Loucy (cell line): ENCODE results near the gene DACT2.

Experiments used
- H2AFZ ChIP-seq: fragments of 200-600 bp; sonication (generic); 2 replicates; pipeline ENCODE4 v1.6.0; 2016; ENCODE audit warnings: antibody characterized with exemption, mild to moderate bottlenecking, low read length, moderate library complexity
- H3F3A ChIP-seq: fragments of 200-600 bp; 2 replicates; pipeline ENCODE4 v1.6.0; 2016; ENCODE audit warnings: antibody characterized with exemption, low read depth, mild to moderate bottlenecking
- H3K27me3 ChIP-seq: fragments of 200-600 bp; sonication (generic); 2 replicates; pipeline ENCODE4 v1.6.1; 2014; ENCODE audit warnings: low read length, mild to moderate bottlenecking; ENCODE audit not compliant: insufficient read depth, poor library complexity, severe bottlenecking
- H3K36me3 ChIP-seq: fragments of 200-600 bp; sonication (generic); 2 replicates; pipeline ENCODE4 v1.6.1; 2016; ENCODE audit warnings: low read length; ENCODE audit not compliant: insufficient read depth
- H3K4me1 ChIP-seq: fragments of 200-600 bp; sonication (generic); 2 replicates; pipeline ENCODE4 v1.5.1; 2014; ENCODE audit warnings: low read length, mild to moderate bottlenecking; ENCODE audit not compliant: insufficient read depth, poor library complexity, severe bottlenecking
- H3K4me2 ChIP-seq: fragments of 200-600 bp; sonication (generic); 2 replicates; pipeline ENCODE4 v1.6.0; 2014; ENCODE audit warnings: antibody characterized with exemption, low read length, low read depth, mild to moderate bottlenecking; ENCODE audit not compliant: poor library complexity, severe bottlenecking
- H3K4me3 ChIP-seq: fragments of 200-600 bp; sonication (generic); 2 replicates; pipeline ENCODE4 v1.5.1; 2014; ENCODE audit warnings: low read length, mild to moderate bottlenecking, mixed read lengths; ENCODE audit not compliant: poor library complexity, severe bottlenecking
- H3K79me2 ChIP-seq: fragments of 200-600 bp; sonication (generic); 2 replicates; pipeline ENCODE4 v1.6.1; 2014; ENCODE audit warnings: low read length; ENCODE audit not compliant: insufficient read depth
- H3K9ac ChIP-seq: fragments of 200-600 bp; sonication (generic); 2 replicates; pipeline ENCODE4 v1.6.0; 2014; ENCODE audit warnings: mild to moderate bottlenecking, low read depth, low read length, moderate library complexity; ENCODE audit not compliant: poor library complexity, severe bottlenecking
- H3K9me2 ChIP-seq: fragments of 200-600 bp; sonication (generic); replicated peaks from 2 replicates; pipeline ENCODE4 v1.6.1; 2016; ENCODE audit warnings: low read depth, low read length, mixed read lengths
- H3K9me3 ChIP-seq: fragments of 200-600 bp; sonication (generic); 2 replicates; pipeline ENCODE4 v1.6.1; 2014; ENCODE audit warnings: mild to moderate bottlenecking, antibody characterized with exemption, low read length, low read depth; ENCODE audit not compliant: insufficient read depth
- H4K20me1 ChIP-seq: fragments of 200-600 bp; sonication (generic); 2 replicates; pipeline ENCODE4 v1.6.0; 2014; ENCODE audit warnings: antibody characterized with exemption, low read length, mild to moderate bottlenecking; ENCODE audit not compliant: insufficient read depth, poor library complexity, severe bottlenecking
- EZH2phosphoT487 ChIP-seq: fragments of 200-600 bp; IDR thresholded peaks from 2 replicates; pipeline ENCODE4 v1.6.1; 2018; ENCODE audit warnings: antibody characterized with exemption, mild to moderate bottlenecking, moderate library complexity, borderline replicate concordance
- TF ChIP-seq, protein P1 (sequence below): fragments of 200-600 bp; sonication (generic); conservative IDR thresholded peaks from 2 replicates; pipeline ENCODE4 v1.5.1; 2014; ENCODE audit warnings: mild to moderate bottlenecking, antibody characterized with exemption, low read length

Gene DACT2

DNA sequence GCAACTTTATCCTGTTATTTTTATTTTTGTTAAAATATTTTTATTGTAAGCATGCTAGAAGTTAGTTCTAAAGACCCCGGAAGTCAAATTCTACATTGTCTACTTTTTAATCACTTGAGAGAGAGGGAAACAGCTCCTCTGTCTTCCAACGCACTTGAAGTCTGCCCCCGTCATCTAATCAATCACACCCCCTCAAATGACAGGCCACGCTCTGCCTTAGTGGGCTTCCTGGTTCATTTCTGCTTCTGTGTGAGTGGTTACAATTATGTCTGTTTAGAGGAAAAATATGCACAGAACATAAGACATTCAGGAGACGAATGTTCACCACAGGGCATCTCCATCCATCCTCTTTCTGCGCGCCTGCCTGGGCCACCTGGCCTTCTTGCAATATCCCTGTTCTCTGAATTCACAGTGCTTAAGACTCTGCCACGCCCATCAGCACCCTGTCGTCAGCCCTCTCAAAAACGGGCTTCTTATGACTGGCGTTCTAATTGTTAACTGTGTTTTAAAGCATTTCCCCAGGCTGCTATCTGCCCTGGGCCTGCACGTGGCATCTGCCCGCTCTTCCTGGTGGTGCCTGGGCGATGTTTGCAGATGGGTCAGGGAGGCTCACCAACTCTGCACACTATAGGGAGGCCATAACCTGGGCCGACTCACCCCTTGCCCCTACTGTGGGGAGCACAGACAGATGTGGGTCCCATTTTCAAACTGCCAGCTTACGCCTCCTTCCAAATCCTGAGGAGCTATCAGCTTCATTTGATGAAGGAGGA, 15.4 kb downstream of the DACT2 start:
- H3K27me3 ChIP-seq, result no peaks in the 10 kb centered on the region
- H3K9me3 ChIP-seq, result peaks cover 13% of the 10 kb centered on the region; the same call in 1 of the 2 replicates
- H3K4me1 ChIP-seq, result no peaks in the 10 kb centered on the region
- TF ChIP-seq, protein P1, sequence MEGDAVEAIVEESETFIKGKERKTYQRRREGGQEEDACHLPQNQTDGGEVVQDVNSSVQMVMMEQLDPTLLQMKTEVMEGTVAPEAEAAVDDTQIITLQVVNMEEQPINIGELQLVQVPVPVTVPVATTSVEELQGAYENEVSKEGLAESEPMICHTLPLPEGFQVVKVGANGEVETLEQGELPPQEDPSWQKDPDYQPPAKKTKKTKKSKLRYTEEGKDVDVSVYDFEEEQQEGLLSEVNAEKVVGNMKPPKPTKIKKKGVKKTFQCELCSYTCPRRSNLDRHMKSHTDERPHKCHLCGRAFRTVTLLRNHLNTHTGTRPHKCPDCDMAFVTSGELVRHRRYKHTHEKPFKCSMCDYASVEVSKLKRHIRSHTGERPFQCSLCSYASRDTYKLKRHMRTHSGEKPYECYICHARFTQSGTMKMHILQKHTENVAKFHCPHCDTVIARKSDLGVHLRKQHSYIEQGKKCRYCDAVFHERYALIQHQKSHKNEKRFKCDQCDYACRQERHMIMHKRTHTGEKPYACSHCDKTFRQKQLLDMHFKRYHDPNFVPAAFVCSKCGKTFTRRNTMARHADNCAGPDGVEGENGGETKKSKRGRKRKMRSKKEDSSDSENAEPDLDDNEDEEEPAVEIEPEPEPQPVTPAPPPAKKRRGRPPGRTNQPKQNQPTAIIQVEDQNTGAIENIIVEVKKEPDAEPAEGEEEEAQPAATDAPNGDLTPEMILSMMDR, result no peak
- no peak for TF ChIP-seq EZH2phosphoT487
- no peak overlapping the region for H3K9ac ChIP-seq
- H3F3A ChIP-seq, result no peaks in the 10 kb centered on the region
- no peak overlapping the region for H3K4me2 ChIP-seq
- no peaks in the 10 kb centered on the region for H3K9me2 ChIP-seq
- no peaks in the 10 kb centered on the region for H3K36me3 ChIP-seq
- no peak overlapping the region for H3K4me3 ChIP-seq
- H2AFZ ChIP-seq, result no peak overlapping the region
- no peaks in the 10 kb centered on the region for H3K79me2 ChIP-seq
- no peaks in the 10 kb centered on the region for H4K20me1 ChIP-seq

DNA sequence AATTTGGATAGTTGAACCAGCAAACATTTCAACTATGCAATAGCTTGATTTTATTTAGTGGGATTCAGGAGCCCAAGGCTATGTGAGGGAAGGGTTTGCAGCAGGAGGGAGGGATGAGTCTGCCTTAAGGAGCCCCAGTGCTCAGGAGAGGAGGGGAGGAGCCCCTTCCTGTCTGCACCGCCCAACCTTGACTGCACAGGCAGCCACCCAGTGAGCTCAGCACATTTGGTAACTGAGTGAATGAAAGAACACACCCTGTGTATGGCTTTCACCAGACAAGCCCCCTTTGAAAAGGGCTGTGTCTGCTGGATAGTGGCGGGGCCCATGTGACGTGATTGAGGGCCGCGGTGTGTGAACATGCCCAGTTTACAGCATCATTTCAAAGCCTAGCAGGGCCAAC, 17.0 kb downstream of the DACT2 start:
- no peak for TF ChIP-seq EZH2phosphoT487
- TF ChIP-seq, protein P1, result no peak
- Histone ChIP-seq H3K9me3 (peaks cover 8% of the 10 kb centered on the region; the same call in 1 of the 2 replicates), H4K20me1 (no peaks in the 10 kb centered on the region), H3K79me2 (no peaks in the 10 kb centered on the region), H3K9ac (no peak overlapping the region), H3F3A (no peaks in the 10 kb centered on the region), H3K4me2 (no peak overlapping the region), H3K9me2 (no peaks in the 10 kb centered on the region), H3K4me3 (no peak overlapping the region), H3K36me3 (no peaks in the 10 kb centered on the region), H3K27me3 (no peaks in the 10 kb centered on the region), H3K4me1 (no peaks in the 10 kb centered on the region), H2AFZ (no peak overlapping the region)

DNA sequence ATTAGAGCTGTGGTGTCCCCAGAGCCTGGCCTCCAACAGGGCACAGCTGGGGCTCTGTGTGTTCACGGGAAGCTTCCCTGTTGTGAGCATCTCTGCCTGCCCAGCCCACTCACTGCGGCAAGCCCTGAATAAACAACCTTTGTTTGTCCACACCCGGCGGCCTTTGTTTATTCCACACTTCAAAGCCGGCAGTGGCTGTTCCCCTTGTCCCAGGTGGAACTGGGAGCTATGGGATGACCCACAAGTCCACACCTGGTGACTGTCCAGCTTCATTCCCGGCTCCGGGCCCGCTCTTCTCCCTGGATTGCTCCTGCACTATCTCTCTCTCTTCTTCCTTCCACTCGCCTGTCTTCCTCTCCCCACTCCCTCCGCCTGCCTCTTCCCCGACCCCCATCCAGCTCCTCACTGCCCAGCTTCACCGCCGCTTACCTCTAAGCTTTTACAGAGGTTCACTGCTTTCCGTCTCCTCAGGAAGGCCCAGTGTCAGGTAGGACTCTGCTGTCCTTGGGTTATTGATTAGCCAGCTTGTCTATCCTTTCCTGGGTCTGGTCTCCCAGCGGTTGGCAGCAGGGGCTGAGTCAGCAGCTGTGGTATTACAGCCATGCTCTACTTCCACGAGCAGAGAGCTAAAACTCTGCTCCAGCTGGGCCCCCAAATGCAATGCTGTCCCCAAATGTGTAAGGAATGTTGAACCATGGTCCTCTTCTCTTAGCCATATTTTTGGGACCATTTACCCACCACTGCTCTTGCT, 17.8 kb downstream of the DACT2 start:
- no peaks in the 10 kb centered on the region for H4K20me1 ChIP-seq
- H3K9me3 ChIP-seq, result peaks cover 8% of the 10 kb centered on the region; the same call in 1 of the 2 replicates
- no peaks in the 10 kb centered on the region for H3K27me3 ChIP-seq
- no peak overlapping the region for H3K9ac ChIP-seq
- no peak overlapping the region for H2AFZ ChIP-seq
- no peaks in the 10 kb centered on the region for H3F3A ChIP-seq
- H3K36me3 ChIP-seq, result no peaks in the 10 kb centered on the region
- H3K4me1 ChIP-seq, result no peaks in the 10 kb centered on the region
- no peaks in the 10 kb centered on the region for H3K9me2 ChIP-seq
- TF ChIP-seq EZH2phosphoT487, result no peak
- TF ChIP-seq, protein P1, result no peak
- no peak overlapping the region for H3K4me3 ChIP-seq
- H3K4me2 ChIP-seq, result no peak overlapping the region
- H3K79me2 ChIP-seq, result no peaks in the 10 kb centered on the region
